Fibroblast of the aortic adventitia (primary cell): ENCODE data around the gene A2ML1. TPM values are rescaled to one million over a fixed set of nuclear protein-coding genes. Genes with fewer than 3 reads are reported as not detected.

Source experiments
- DNase-seq: peaks from one replicate; pipeline ENCODE4 v3.0.0-alpha.2; 2010; ENCODE audit warnings: low read depth
- H3K4me3 ChIP-seq: 2 replicates; pipeline ENCODE4 v1.5.1; 2011; ENCODE audit warnings: low read depth, mild to moderate bottlenecking, control low read depth, low read length, moderate library complexity
- total RNA-seq: library from RNA; depleted of rRNA; stranded (reverse); fragments of >200 nt; gene quantifications from 2 replicates; pipeline ENCODE4 v1.2.3, GENCODE V29; 2012; ENCODE audit warnings: low replicate concordance
- TF ChIP-seq, protein P1 (sequence below): IDR thresholded peaks from 2 replicates; pipeline ENCODE4 v1.5.1; 2011; ENCODE audit warnings: mild to moderate bottlenecking, low read length, control low read depth, inconsistent platforms; ENCODE audit not compliant: insufficient read depth

The A2ML1 gene
- total RNA-seq, result under 0.01 TPM in 1 of 2 replicates, not detected in the other

DNA sequence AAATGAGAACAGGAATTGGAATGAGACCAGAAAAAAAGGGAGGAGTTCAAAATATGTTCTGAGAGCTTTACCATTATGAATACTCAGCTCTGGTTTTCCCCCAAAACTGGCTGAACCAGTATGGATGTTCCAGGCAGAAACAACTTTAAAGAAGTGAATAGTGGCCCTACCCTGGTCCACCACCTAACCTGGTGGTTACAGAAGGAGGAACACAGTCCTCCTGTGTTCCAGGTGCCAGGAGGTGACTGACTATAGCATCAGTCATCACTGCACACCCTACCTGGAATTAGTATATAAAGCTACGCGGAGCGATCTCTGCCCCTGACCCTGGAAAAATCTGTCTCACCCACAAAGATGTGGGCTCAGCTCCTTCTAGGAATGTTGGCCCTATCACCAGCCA lies at the start of gene A2ML1:
A2ML1 (plus strand) TSS at position 324 of the 400 bp plus-strand sequence; CDS start at position 355, 31 bp downstream.
- TF ChIP-seq, protein P1, sequence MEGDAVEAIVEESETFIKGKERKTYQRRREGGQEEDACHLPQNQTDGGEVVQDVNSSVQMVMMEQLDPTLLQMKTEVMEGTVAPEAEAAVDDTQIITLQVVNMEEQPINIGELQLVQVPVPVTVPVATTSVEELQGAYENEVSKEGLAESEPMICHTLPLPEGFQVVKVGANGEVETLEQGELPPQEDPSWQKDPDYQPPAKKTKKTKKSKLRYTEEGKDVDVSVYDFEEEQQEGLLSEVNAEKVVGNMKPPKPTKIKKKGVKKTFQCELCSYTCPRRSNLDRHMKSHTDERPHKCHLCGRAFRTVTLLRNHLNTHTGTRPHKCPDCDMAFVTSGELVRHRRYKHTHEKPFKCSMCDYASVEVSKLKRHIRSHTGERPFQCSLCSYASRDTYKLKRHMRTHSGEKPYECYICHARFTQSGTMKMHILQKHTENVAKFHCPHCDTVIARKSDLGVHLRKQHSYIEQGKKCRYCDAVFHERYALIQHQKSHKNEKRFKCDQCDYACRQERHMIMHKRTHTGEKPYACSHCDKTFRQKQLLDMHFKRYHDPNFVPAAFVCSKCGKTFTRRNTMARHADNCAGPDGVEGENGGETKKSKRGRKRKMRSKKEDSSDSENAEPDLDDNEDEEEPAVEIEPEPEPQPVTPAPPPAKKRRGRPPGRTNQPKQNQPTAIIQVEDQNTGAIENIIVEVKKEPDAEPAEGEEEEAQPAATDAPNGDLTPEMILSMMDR, result no peak
- no peak within 1 kb of the TSS for H3K4me3 ChIP-seq
- no peak for DNase-seq

DNA sequence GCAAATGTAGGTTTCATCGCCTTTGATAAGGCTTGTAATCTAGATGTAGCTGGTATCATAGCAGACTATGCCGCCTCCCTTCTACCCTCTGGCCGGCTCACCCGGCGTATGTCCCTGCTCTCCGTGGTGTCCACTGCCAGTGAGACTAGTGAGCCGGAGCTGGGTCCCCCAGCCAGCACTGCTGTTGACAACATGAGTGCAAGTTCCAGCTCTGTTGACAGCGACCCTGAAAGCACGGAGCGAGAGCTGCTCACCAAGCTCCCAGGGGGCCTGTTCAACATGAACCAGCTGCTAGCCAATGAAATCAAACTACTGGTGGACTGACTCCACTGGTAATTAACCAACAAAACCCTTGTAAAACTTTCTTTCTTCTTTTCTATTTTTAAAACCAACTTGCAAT lies 49.0 kb upstream of the A2ML1 start:
- TF ChIP-seq, protein P1, result no peak
- H3K4me3 ChIP-seq, result no peak overlapping the region
- no peak for DNase-seq

DNA sequence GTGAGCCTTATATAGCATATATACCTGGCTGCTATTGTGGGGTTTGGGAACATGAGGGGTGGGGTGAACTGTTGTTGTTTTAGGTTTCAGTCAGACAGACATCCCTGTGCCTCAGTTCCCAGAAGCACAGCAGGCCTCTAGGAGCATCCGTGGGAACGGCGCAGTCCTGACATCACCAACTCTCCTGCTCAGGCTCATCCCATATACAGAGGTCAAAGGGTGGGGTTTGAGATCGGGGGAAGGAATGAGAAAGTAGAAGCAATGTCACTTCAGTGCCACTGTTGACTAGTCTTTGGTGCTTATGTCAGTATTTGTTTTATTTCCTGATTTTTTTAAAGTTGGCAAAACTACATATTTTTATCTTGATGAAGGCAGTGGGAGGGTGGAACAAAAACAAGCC lies 43.1 kb upstream of the A2ML1 start:
- TF ChIP-seq, protein P1, result no peak
- H3K4me3 ChIP-seq, result no peak overlapping the region
- DNase-seq, result no peak

DNA sequence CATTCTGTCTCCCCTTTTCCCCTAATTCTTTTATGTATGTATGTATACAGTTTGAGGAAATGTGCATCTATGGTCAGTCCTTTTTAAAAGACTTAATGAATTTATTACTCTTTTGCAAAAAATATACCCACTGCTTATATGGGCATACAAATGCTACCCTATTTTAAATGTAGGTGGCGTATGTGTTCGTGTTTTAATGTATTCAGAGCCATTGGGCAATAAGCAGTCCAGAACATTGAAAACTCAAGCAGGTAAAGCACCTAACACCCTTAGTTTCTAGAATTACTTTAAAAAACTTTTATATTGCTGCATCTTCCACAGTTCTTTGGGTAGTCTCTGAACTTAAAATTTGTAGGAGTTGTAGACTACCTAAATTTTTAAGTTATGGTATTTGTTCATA lies 42.6 kb upstream of the A2ML1 start:
- no peak overlapping the region for H3K4me3 ChIP-seq
- DNase-seq, result no peak
- TF ChIP-seq, protein P1, result no peak

DNA sequence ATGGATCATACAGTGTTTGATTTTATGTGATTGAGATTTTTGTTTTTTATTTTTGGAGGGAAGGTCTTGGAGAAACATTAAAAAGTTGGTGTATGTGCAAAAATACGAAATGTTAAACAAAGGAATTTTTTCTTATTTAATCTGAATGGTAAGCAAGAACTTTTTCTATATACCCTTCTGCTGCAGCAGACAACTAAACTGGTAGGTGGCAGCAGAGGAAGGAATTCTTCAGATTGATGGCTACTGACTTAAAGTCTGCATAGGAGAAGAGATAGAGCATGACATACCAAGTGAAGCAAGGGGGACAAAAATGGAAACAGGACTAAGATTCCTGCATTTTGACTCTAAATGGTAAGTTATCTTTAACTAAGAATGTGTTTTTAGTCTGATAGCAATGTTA lies 42.0 kb upstream of the A2ML1 start:
- peak; percentile 49 for DNase-seq
- TF ChIP-seq, protein P1, result peak; percentile 53
- H3K4me3 ChIP-seq, result no peak overlapping the region

DNA sequence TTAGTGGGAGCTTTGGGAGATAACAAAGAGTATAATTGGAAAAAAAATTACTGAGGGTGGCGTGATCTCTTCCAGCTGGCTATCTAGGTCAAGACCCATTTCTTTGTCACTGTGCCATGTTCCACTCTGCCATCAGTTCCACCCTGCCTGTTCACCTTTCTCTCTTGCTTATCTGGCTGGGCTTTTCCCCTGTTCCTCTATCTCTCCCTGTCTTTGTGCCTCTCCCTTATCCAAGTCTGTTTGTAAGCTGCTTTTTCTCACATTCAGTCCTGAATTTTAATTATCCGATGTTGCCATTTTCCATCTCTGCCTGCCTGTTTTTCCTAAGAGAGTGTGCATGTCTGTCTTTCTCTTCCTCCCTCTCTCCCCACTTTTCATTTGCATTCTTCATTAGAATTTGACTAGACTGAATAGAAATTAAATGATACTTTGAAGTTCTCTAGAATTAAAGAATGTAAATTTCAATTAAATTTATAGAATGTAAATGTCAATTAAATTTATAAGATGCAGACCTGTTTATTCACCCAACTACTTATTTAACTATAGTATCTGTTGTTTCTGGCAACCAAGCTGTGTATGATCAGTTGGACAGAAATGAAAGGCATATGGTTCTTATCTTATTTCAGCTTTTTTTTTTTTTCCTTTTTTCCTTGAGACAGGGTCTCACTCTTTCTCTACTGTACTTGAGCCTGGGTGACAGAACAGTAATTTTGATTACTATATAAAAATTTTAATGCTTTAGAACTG lies 40.9 kb upstream of the A2ML1 start:
- DNase-seq, result no peak
- TF ChIP-seq, protein P1, result no peak
- H3K4me3 ChIP-seq, result no peak overlapping the region
